Erythroblast (primary cell): ENCODE results near the gene TTLL6.

Experiments used
- GATA1 ChIP-seq: IDR thresholded peaks from 2 replicates; pipeline ENCODE4 v1.6.1; 2011; ENCODE audit warnings: low read depth, mild to moderate bottlenecking, control low read depth, low read length, moderate library complexity
- POLR2A ChIP-seq: IDR thresholded peaks from 2 replicates; pipeline ENCODE4 v1.6.1; 2011; ENCODE audit warnings: mild to moderate bottlenecking, low read length

DNA sequence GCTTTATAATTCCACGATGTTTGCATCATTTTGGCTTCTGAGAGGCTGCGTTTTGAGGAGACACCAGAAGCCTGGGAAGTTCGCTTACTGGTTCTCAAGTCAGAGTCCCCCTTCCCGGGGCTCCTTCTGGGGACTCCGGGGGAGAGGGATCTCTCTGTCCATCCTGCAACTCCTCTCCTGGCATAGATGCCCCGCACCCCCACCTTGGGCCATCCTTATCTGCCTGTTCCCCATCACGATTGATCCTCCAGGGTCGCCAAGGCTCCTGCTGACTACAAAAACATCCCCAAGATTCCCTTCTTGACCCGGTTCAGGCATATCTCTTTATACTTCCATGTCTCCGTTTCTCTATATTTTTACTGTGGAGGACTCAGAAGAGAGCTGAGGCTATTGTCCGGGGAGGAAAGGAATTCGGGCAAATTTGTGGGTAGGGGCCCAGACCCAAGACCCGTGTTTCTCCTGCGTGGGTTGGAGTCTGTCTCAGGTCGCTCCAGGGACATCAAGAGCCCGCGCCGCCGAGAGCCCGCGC is 70.0 kb downstream of the TTLL6 start:
- TF ChIP-seq POLR2A (no peak), GATA1 (no peak)
